Caco-2 (cell line): ENCODE results near the gene JPT2. TPM values are rescaled to one million over a fixed set of nuclear protein-coding genes. Genes with fewer than 3 reads are reported as not detected.
"Not testable (repeated sequence)": the region's sequence is repeated elsewhere in the genome, so short reads cannot be mapped to it uniquely, and the experiment has no call there.

Experiments
- BruUV-seq: library from RNA; stranded (reverse); fragments of 400-500 nt; replicated peaks from 2 replicates; lab custom pipeline; 2021; lab: Mats Ljungman, UMichigan
- CTCF ChIA-PET: fragments of 300-600 bp; sonication (Branson Sonifier 250); formaldehyde crosslinking; loops from one replicate; lab custom pipeline; 2022; ENCODE audit warnings: antibody characterized with exemption; lab: Charles Lee
- POLR2A ChIA-PET: fragments of 300-600 bp; sonication (Branson Sonifier 250); formaldehyde crosslinking; loops from one replicate; lab custom pipeline; 2022; ENCODE audit warnings: antibody characterized with exemption; lab: Charles Lee
- DNase-seq, 2 experiments: peaks; one replicate each; pipeline versions ENCODE4 v3.0.0 to v3.0.0-alpha.2; 2020 to 2022
- H3K27me3 ChIP-seq: replicated peaks from 2 replicates; pipeline ENCODE4 v1.6.0; 2011; ENCODE audit warnings: low read length; ENCODE audit not compliant: control insufficient read depth, insufficient read depth
- H3K36me3 ChIP-seq: 2 replicates; pipeline ENCODE4 v1.5.1; 2011; ENCODE audit warnings: low read length; ENCODE audit not compliant: control insufficient read depth, insufficient read depth
- H3K4me1 ChIP-seq: fragments of 250-450 bp; sonication (Bioruptor Pico); 2 replicates; pipeline ENCODE4 v1.5.1; 2020; ENCODE audit warnings: mild to moderate bottlenecking
- H3K4me3 ChIP-seq: 2 replicates; pipeline ENCODE4 v1.5.1; 2011; ENCODE audit warnings: low read depth, mild to moderate bottlenecking, control low read depth, low read length
- H3K9me3 ChIP-seq: fragments of 250-450 bp; sonication (Bioruptor Pico); 2 replicates; pipeline ENCODE4 v1.5.1; 2020; ENCODE audit warnings: mild to moderate bottlenecking, moderate library complexity
- H3K27ac Mint-ChIP-seq: one replicate; pipeline ENCODE4 v1.8.0; 2022; ENCODE audit warnings: mixed read lengths; ENCODE audit not compliant: unreplicated experiment
- H3K27me3 Mint-ChIP-seq: one replicate; pipeline ENCODE4 v1.8.0; 2022; ENCODE audit warnings: mixed read lengths; ENCODE audit not compliant: insufficient read depth, unreplicated experiment
- H3K36me3 Mint-ChIP-seq: one replicate; pipeline ENCODE4 v1.8.0; 2022; ENCODE audit warnings: mild to moderate bottlenecking, mixed read lengths; ENCODE audit not compliant: insufficient read depth, unreplicated experiment
- H3K4me1 Mint-ChIP-seq: one replicate; pipeline ENCODE4 v1.8.0; 2022; ENCODE audit warnings: low read depth, mixed read lengths; ENCODE audit not compliant: unreplicated experiment
- H3K4me3 Mint-ChIP-seq: one replicate; pipeline ENCODE4 v1.8.0; 2022; ENCODE audit warnings: mild to moderate bottlenecking, moderate library complexity, mixed read lengths; ENCODE audit not compliant: unreplicated experiment
- H3K9me3 Mint-ChIP-seq: one replicate; pipeline ENCODE4 v1.8.0; 2022; ENCODE audit warnings: mixed read lengths; ENCODE audit not compliant: unreplicated experiment
- CTCF ChIP-seq, 2 experiments: fragments of 200-600 bp in 1 of 2; IDR thresholded peaks; 1 replicate in 1 of 2; 2 replicates in 1 of 2; pipeline versions ENCODE4 v1.5.1 to v1.8.0; 2011 to 2022; ENCODE audit warnings: antibody characterized with exemption in 1 of 2, control low read depth in 1 of 2, inconsistent platforms in 1 of 2, low read depth in 1 of 2, low read length in 1 of 2, mild to moderate bottlenecking in 1 of 2, moderate library complexity in 1 of 2; ENCODE audit not compliant: insufficient read depth in 1 of 2, severe bottlenecking in 1 of 2, unreplicated experiment in 1 of 2
- intact Hi-C: fragments of 100-400 bp; cut with micrococcal nuclease; formaldehyde crosslinking; loops from one replicate; pipeline ENCODE4 v1.10.0; 2022; ENCODE audit not compliant: unreplicated experiment
- total RNA-seq: library from RNA; stranded (reverse); gene quantifications from 2 replicates; pipeline ENCODE4 v1.2.3, GENCODE V29; 2022

The JPT2 gene
- total RNA-seq, 1 experiment from 2014 or later: 178 TPM

- Mint-ChIP-seq H3K27ac (no peak overlapping the region), H3K9me3 (no peaks in the 10 kb centered on the region), H3K4me1 (no peaks in the 10 kb centered on the region), H3K27me3 (no peaks in the 10 kb centered on the region), H3K4me3 (no peak overlapping the region), H3K36me3 (peaks cover 21% of the 10 kb centered on the region)
- no peak overlapping the region for H3K4me3 ChIP-seq
- no peaks in the 10 kb centered on the region for H3K27me3 ChIP-seq
- CTCF ChIA-PET: no interaction called here
- H3K9me3 ChIP-seq: peaks cover 5% of the 10 kb centered on the region; the same call in 1 of the 2 replicates
- H3K4me1 ChIP-seq: no peaks in the 10 kb centered on the region
- BruUV-seq: no TSS peak
- DNase-seq: no peak
- no peaks in the 10 kb centered on the region; the same call in none of the 2 replicates for H3K36me3 ChIP-seq
- no peak for TF ChIP-seq CTCF (IDR thresholded peaks at IDR 0.05; ENCODE audit: insufficient read depth in 1 of 2, low read depth in 1 of 2, low read length in 1 of 2, severe bottlenecking in 1 of 2, unreplicated experiment in 1 of 2)
- intact Hi-C loops: no loop called here
- POLR2A ChIA-PET: no interaction called here
These were observed 54.0 kb downstream of the JPT2 start for GRCh38 chr16:1732071-1732470.

- H3K4me1 Mint-ChIP-seq, H3K36me3 ChIP-seq, H3K4me1 ChIP-seq, H3K4me3 ChIP-seq, H3K9me3 ChIP-seq, H3K27me3 ChIP-seq, H3K27ac Mint-ChIP-seq, H3K9me3 Mint-ChIP-seq, DNase-seq, CTCF ChIA-PET, H3K4me3 Mint-ChIP-seq, H3K27me3 Mint-ChIP-seq, POLR2A ChIA-PET, BruUV-seq, intact Hi-C loops: not testable (repeated sequence)
- peaks cover 17% of the 10 kb centered on the region for H3K36me3 Mint-ChIP-seq
These were observed 54.5 kb downstream of the JPT2 start for GRCh38 chr16:1732551-1732987.

GRCh38 chr16:1734123-1734522 lies 56.0 kb downstream of the JPT2 start:
- H3K4me3 ChIP-seq: no peak overlapping the region
- no peaks in the 10 kb centered on the region for H3K27me3 ChIP-seq
- H3K36me3 ChIP-seq: no peaks in the 10 kb centered on the region; the same call in none of the 2 replicates
- DNase-seq: no peak
- Mint-ChIP-seq H3K36me3 (peaks cover 10% of the 10 kb centered on the region), H3K9me3 (no peaks in the 10 kb centered on the region), H3K27me3 (no peaks in the 10 kb centered on the region), H3K4me1 (no peaks in the 10 kb centered on the region), H3K27ac (no peak overlapping the region), H3K4me3 (no peak overlapping the region)
- intact Hi-C loops: no loop called here
- H3K4me1 ChIP-seq: no peaks in the 10 kb centered on the region
- peaks cover 5% of the 10 kb centered on the region; the same call in 1 of the 2 replicates for H3K9me3 ChIP-seq
- ChIA-PET POLR2A (no interaction called here), CTCF (no interaction called here)
- BruUV-seq: no TSS peak
- no peak for TF ChIP-seq CTCF (IDR thresholded peaks at IDR 0.05; ENCODE audit: insufficient read depth in 1 of 2, low read depth in 1 of 2, low read length in 1 of 2, severe bottlenecking in 1 of 2, unreplicated experiment in 1 of 2)

GRCh38 chr16:1734816-1735215 lies 56.7 kb downstream of the JPT2 start:
- peaks cover 5% of the 10 kb centered on the region; the same call in 1 of the 2 replicates for H3K9me3 ChIP-seq
- H3K36me3 ChIP-seq: no peaks in the 10 kb centered on the region; the same call in none of the 2 replicates
- no peak overlapping the region for H3K4me3 ChIP-seq
- no peaks in the 10 kb centered on the region for H3K27me3 Mint-ChIP-seq
- no peak for TF ChIP-seq CTCF (IDR thresholded peaks at IDR 0.05; ENCODE audit: insufficient read depth in 1 of 2, low read depth in 1 of 2, low read length in 1 of 2, severe bottlenecking in 1 of 2, unreplicated experiment in 1 of 2)
- no peak for DNase-seq
- intact Hi-C loops: no loop called here
- no peaks in the 10 kb centered on the region for H3K4me1 ChIP-seq
- no peak overlapping the region for H3K4me3 Mint-ChIP-seq
- CTCF ChIA-PET: no interaction called here
- no TSS peak for BruUV-seq
- no peak overlapping the region for H3K27ac Mint-ChIP-seq
- POLR2A ChIA-PET: no interaction called here
- H3K36me3 Mint-ChIP-seq: peaks cover 10% of the 10 kb centered on the region
- no peaks in the 10 kb centered on the region for H3K4me1 Mint-ChIP-seq
- no peaks in the 10 kb centered on the region for H3K27me3 ChIP-seq
- no peaks in the 10 kb centered on the region for H3K9me3 Mint-ChIP-seq
